ENCODE data around the gene RAB35. TPM values are rescaled to one million over a fixed set of nuclear protein-coding genes. Genes with fewer than 3 reads are reported as not detected.

Gene RAB35
- total and polyA plus RNA-seq, 2 experiments from 2014 or later, result 9.9 to 16.9 TPM

- no peak overlapping the region for H3K4me3 Mint-ChIP-seq
- no peaks in the 10 kb centered on the region; the same call in 1 of the 2 replicates for H4K20me1 ChIP-seq (replicated peaks; ENCODE audit: insufficient read depth)
- peaks cover 5% of the 10 kb centered on the region; the same call in 2 of the 3 replicates for H3K36me3 Mint-ChIP-seq (ENCODE audit: low read depth)
Observed at GRCh38 chr12:120056739-120057138, 59.8 kb downstream of the RAB35 start.

More at GRCh38 chr12:120056739-120057138, 59.8 kb downstream of the RAB35 start:
- peaks cover 4% of the 10 kb centered on the region; the same call in 1 of the 3 replicates for H3K9me3 Mint-ChIP-seq
- no peaks in the 10 kb centered on the region for H3K27me3 ChIP-seq (ENCODE audit: insufficient read depth)
- H2AFZ ChIP-seq, result no peak overlapping the region
- H3F3A ChIP-seq (replicated peaks; ENCODE audit: low read depth), result no peaks in the 10 kb centered on the region
- H3K4me3 ChIP-seq, result no peak overlapping the region
- H3K27me3 Mint-ChIP-seq (ENCODE audit: insufficient read depth, low read depth, poor library complexity), result peaks cover 2% of the 10 kb centered on the region
- no peaks in the 10 kb centered on the region for H3K36me3 ChIP-seq (ENCODE audit: insufficient read depth)
- H3K27ac ChIP-seq (ENCODE audit: low read depth), result no peak overlapping the region
- ATAC-seq, result no peak
- no peak overlapping the region for H3K27ac Mint-ChIP-seq
- H3K4me1 ChIP-seq (ENCODE audit: insufficient read depth), result no peaks in the 10 kb centered on the region
- no peaks in the 10 kb centered on the region for H3K79me2 ChIP-seq (replicated peaks; ENCODE audit: insufficient read depth)
- no peak overlapping the region for H3K4me2 ChIP-seq
- H3K4me1 Mint-ChIP-seq, result peaks cover 2% of the 10 kb centered on the region; the same call in 1 of the 3 replicates
- no peak for DNase-seq (ENCODE audit: low spot score)
- no peak for TF ChIP-seq ETS1 (IDR thresholded peaks at IDR 0.05)
- no peak for TF ChIP-seq POLR2AphosphoS5 (IDR thresholded peaks at IDR 0.05; ENCODE audit: low read depth)
- TF ChIP-seq CTCF (conservative IDR thresholded peaks at IDR 0.05; ENCODE audit: low read depth in 2 of 2), result no peak
- TF ChIP-seq EZH2 (IDR thresholded peaks at IDR 0.05; ENCODE audit: low read depth, unreplicated experiment), result no peak
- TF ChIP-seq EZH2phosphoT487 (IDR thresholded peaks at IDR 0.05; ENCODE audit: unreplicated experiment), result no peak
- TF ChIP-seq ZNF331 (CRISPR knock-in tag; IDR thresholded peaks at IDR 0.05; ENCODE audit: low read depth), result no peak
- no peak for TF ChIP-seq STAT1 (IDR thresholded peaks at IDR 0.05; ENCODE audit: unreplicated experiment)
- TF ChIP-seq JUNB (IDR thresholded peaks at IDR 0.05; ENCODE audit: unreplicated experiment), result no peak
- no peak for TF ChIP-seq ZNF462 (CRISPR knock-in tag; IDR thresholded peaks at IDR 0.05)
- no peak for TF ChIP-seq ZNF114 (CRISPR knock-in tag; IDR thresholded peaks at IDR 0.05)
- no peaks in the 10 kb centered on the region for H3K9me2 ChIP-seq (ENCODE audit: insufficient read depth)

Measured in GM23338 (cell line).